GM12872 (cell line): ENCODE data around the gene SERPINA5.

Experiments used
- TF ChIP-seq, protein P1 (sequence below): IDR thresholded peaks from 3 replicates; pipeline ENCODE4 v1.5.1; 2011; ENCODE audit warnings: low read depth, mild to moderate bottlenecking, low read length, moderate library complexity; ENCODE audit not compliant: insufficient read depth

Gene SERPINA5

DNA sequence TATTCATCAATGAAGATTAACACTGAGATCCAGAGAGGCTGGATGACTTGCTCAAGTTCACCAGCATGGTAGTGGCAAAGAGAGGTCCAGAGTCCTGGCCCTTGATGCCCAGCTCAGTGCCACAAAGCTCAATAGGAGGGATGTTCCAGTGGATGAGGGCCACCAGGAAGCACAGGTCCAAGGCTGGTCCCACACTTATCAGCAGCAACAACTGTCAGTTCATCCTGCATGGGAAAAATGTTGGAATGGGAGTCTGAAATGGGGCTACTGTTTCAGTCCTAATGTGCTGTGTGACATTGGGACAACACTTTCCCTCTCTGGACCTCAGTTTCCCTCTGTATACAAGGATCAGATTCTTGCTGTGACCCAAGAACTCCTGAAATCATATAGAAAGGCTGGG lies 11.2 kb downstream of the SERPINA5 start:
- TF ChIP-seq, protein P1, sequence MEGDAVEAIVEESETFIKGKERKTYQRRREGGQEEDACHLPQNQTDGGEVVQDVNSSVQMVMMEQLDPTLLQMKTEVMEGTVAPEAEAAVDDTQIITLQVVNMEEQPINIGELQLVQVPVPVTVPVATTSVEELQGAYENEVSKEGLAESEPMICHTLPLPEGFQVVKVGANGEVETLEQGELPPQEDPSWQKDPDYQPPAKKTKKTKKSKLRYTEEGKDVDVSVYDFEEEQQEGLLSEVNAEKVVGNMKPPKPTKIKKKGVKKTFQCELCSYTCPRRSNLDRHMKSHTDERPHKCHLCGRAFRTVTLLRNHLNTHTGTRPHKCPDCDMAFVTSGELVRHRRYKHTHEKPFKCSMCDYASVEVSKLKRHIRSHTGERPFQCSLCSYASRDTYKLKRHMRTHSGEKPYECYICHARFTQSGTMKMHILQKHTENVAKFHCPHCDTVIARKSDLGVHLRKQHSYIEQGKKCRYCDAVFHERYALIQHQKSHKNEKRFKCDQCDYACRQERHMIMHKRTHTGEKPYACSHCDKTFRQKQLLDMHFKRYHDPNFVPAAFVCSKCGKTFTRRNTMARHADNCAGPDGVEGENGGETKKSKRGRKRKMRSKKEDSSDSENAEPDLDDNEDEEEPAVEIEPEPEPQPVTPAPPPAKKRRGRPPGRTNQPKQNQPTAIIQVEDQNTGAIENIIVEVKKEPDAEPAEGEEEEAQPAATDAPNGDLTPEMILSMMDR = no peak

DNA sequence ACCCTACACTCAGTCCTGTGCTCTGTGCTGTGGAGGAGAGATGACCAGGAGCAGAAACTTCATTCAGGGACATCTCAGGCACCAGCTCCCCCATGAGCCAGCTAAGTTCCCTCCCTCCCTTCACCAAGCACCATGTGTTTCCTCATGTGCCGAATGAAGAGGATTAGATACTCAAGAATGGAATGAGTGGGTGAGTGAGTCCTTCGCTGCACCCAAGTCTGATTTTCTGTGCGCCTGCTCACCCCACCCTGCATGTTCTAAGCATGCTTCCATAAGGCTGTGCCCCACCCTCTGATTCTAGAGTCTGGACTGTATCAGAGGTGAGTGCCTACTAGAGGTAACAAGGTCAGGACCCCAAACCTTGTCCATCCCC lies 12.1 kb downstream of the SERPINA5 start:
- TF ChIP-seq, protein P1 = no peak

DNA sequence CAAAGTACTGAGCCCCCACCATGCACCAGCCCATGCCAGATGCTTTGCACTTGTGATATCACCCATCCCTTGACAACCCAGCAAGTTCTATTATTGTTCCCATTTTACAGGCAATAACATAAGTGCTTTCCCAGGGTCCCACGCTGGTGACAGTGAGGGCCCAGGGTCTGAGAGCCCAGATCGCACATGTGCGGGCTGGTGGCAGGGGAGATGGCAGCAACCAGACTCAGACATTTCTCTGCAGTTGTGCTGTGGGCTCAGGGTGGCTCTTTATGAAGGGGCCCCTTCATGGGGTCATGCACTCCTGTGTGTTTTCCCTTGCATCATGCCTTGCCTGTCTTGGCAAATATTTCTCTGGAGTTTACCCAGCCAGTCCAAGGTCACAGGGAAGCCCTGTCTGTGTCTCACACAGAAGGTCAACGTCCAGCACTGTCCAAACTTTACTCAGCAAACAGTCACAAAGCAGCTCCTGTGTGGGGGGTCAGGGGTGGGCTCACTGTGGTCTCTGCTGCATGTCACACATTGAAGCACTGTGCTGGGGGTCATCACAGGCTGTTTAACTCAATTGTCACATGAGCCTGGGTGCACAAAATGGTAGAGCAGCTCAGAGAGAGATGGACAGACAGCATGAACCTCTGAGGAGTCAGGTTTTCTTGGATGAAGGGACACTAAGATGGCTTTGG lies 12.7 kb downstream of the SERPINA5 start:
- TF ChIP-seq, protein P1 = no peak

DNA sequence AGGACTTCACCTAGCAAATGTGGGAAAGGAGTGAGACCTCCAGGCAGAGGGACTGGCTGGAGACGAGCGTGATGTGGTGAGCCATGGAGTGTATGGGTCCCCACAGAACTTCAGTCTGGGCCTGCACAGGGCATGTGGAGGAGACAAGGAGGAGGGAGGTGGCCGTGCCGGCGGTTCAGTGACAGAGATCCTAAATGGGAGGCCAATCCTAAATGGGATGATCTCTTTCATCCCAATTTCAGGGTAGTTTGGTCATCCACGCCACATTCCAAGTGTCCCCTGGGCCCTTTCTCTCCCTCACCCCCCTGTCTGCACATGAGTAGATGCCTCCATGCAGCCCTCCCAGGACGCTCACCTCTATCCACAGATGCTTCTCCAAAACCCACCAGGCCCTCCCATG lies 13.2 kb downstream of the SERPINA5 start:
- TF ChIP-seq, protein P1 = no peak

DNA sequence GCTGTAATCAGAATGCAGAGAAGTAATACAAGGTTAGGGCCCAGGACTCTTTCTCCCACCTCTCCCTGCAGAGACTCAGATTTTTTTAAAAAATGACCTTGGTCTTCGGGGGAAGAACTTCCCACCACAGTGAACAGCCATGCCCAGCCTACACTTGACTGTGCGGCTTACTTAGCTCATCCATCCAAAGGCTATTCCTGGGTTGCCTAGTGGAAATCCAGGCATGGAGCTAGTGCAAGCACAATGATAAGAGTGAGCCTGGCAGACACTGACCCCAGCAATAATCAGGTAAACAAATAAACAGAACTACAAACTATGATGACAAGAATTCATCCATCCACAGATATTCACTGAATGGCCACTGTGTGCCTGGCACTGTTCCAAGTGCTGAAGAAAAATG lies 14.7 kb downstream of the SERPINA5 start:
- TF ChIP-seq, protein P1 = no peak

DNA sequence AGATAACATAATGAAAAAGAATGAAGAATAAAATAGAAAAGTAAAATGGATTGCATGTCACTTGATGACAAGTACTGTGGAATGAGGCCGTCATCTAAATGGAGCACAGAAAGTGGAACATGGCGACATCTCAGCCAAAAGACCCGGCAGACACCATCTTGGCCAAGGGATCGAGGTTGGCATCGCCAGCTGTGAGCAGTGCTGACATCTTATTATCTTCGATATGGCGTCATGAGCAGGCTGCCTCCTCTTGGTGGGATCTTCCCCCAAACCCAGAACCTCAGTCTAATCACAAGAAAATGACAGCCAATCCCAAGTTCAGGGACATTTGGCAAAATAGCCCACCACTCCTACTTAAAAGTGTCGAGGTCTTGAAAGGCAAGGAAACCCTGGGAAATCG lies 15.1 kb downstream of the SERPINA5 start:
- TF ChIP-seq, protein P1 = no peak

DNA sequence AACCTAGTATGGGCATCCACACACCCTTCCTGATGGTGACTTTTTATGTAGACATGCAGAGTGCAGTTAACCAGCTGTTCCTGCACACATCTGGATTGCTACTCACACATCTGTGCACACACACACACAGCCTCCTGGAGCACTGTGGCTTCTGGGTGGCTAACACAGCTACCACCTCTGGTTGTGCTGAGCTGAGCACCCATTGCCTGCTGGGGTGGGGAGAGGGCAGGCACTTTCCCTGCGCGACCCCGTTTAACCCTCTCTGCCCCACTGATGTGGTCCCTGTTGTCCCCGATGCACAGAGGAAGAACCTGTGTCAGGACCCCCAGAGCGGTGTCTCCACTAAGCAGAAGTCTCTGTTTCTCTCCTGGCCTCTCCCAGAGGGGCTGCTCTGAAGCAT lies 16.6 kb downstream of the SERPINA5 start:
- TF ChIP-seq, protein P1 = no peak
